Activated naive CD4-positive, alpha-beta T cell treated with anti-CD3 and anti-CD28 coated beads for 36 hours (primary cell): ENCODE measurements around the gene NLGN2. TPM values are rescaled to one million over a fixed set of nuclear protein-coding genes. Genes with fewer than 3 reads are reported as not detected.

Experiments
- CTCF ChIA-PET: fragments of 350-600 bp; sonication (Branson Sonifier 250); formaldehyde crosslinking; loops from one replicate; lab custom pipeline; 2021; ENCODE audit warnings: antibody characterized with exemption; lab: Charles Lee
- DNase-seq: peaks from one replicate; pipeline ENCODE4 v3.0.0-alpha.2; 2020
- H3K27ac Mint-ChIP-seq: one replicate; pipeline ENCODE4 v1.8.0; 2021; ENCODE audit warnings: mild to moderate bottlenecking, mixed read lengths
- H3K27me3 Mint-ChIP-seq: one replicate; pipeline ENCODE4 v1.8.0; 2021; ENCODE audit warnings: low read depth, mixed read lengths
- H3K36me3 Mint-ChIP-seq: one replicate; pipeline ENCODE4 v1.8.0; 2021; ENCODE audit warnings: low read depth, mixed read lengths
- H3K4me1 Mint-ChIP-seq: one replicate; pipeline ENCODE4 v1.8.0; 2021; ENCODE audit warnings: low read depth, mixed read lengths
- H3K4me3 Mint-ChIP-seq: one replicate; pipeline ENCODE4 v1.8.0; 2021; ENCODE audit warnings: mild to moderate bottlenecking, moderate library complexity, mixed read lengths
- H3K9me3 Mint-ChIP-seq: one replicate; pipeline ENCODE4 v1.8.0; 2021; ENCODE audit warnings: mixed read lengths
- intact Hi-C: fragments of 100-400 bp; cut with micrococcal nuclease; formaldehyde crosslinking; loops from one replicate; pipeline ENCODE4 v1.15.1; 2023
- total RNA-seq, 2 experiments: library from RNA; stranded (reverse); gene quantifications; one replicate each; pipeline ENCODE4 v1.2.3, GENCODE V29; 2021

Gene NLGN2
- total RNA-seq, 2 experiments from 2014 or later = 7.7 to 8.9 TPM

DNA sequence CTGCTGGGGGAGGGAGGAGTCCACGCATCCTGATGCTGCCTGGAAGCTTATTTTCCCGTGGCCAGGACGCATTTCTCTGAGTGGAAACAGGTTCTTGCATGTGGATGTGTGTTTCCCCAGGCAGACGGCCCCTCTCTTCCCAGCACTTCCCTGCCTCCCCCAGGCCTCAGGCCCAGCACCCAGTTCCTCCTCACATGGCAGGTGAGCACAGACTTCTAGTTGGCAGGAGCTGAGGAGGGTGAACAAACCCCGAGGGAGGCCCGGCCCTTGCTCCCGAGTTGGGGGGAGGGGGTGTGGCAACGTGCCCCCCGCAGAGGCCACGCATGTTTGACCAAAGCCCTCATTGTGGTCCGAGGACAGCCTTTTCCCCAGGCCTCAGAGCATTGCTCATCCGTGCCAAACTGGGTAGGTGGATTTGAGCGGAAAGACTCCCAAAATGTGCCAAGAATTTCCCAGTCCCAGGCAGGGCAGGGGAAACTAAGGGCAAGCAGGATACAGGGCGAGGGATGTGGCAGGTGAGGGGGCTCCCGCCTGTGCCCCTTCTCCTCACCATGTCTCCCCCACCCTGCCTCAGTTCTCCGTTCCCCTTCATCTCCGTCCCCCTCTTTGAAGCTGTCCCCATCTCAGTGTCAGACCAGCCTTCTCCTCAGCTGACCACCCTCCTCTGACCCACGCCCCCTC, 11.0 kb downstream of the NLGN2 start:
- CTCF ChIA-PET = interaction anchor here (1.1 kb wide), 1 partner anchor 18 kb away, joined by 3 read pairs; no protein-coding TSS in a partner anchor
- H3K4me1 Mint-ChIP-seq = no peaks in the 10 kb centered on the region
- intact Hi-C loops = no loop called here
- H3K27me3 Mint-ChIP-seq = no peaks in the 10 kb centered on the region
- H3K9me3 Mint-ChIP-seq = no peaks in the 10 kb centered on the region
- no peak overlapping the region for H3K4me3 Mint-ChIP-seq
- H3K27ac Mint-ChIP-seq = no peak overlapping the region
- H3K36me3 Mint-ChIP-seq = no peaks in the 10 kb centered on the region
- no peak for DNase-seq

DNA sequence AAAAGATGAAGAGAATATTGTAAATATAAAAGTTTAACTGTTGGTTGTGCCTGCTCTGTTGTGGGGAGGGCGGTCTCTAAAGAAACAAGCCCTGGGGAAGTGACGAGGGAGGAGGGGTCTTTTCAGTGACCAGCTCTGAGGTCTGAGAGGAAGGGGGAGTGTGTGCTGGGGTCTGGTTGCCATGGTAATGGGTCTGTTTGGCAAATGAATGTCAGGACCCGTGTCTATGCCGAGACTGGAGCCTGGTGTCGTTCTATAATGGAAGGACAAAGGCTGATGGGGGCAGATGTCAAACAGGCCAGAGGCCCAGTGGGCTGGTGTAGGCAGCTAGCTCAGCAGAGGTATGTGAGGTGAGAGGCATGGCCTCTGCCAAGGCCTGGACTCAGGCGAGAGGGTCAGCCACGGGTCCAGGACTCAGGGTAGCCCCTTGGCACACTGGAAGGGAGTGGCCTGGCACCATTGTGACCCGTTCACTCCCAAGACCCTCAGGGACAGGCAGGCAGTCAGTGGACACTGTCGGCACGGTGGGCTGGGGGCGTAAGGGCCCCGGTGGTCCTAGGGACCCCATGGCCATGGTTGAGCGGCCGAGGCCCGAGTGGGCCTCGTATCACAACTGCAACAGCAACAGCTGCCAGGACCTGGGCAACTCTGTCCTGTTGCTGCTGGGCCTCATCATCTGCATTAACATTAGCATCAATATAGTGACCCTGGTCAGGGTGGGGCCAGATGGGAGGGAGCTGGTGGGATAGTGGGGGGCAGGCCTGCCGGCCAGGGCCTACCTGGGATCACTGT, 12.4 kb downstream of the NLGN2 start, which contains the start of gene SPEM1:
Gene SPEM1 (plus strand): TSS at position 506 of the 792 bp plus-strand sequence. CDS start 61 bp downstream, at position 567.
- no peaks in the 10 kb centered on the region for H3K36me3 Mint-ChIP-seq
- no peaks in the 10 kb centered on the region for H3K27me3 Mint-ChIP-seq
- DNase-seq = no peak
- CTCF ChIA-PET = interaction anchor here (1.1 kb wide), 1 partner anchor 16 kb away, joined by 3 read pairs; no protein-coding TSS in a partner anchor
- no peak within 1 kb of the TSS for H3K4me3 Mint-ChIP-seq
- H3K9me3 Mint-ChIP-seq = no peaks in the 10 kb centered on the region
- intact Hi-C loops = no loop called here
- no peaks in the 10 kb centered on the region for H3K4me1 Mint-ChIP-seq
- H3K27ac Mint-ChIP-seq = no peak within 1 kb of the TSS

DNA sequence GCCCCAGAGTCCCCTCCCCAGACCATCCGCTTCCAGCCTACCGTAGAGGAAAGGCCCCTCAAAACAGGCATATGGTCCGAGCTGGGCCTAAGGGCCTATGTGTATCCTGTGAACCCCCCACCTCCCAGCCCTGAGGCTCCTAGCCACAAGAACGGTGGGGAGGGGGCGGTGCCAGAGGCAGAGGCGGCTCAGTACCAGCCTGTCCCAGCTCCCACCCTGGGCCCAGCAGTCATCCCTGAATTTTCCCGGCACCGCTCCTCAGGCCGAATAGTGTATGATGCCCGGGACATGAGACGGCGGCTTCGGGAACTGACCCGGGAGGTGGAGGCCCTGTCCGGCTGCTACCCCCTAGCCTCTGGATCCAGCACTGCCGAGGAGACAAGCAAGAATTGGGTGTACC, 13.5 kb downstream of the NLGN2 start:
- intact Hi-C loops = no loop called here
- Mint-ChIP-seq H3K4me3 (no peak overlapping the region), H3K27me3 (no peaks in the 10 kb centered on the region), H3K36me3 (no peaks in the 10 kb centered on the region), H3K4me1 (no peaks in the 10 kb centered on the region), H3K9me3 (no peaks in the 10 kb centered on the region), H3K27ac (no peak overlapping the region)
- CTCF ChIA-PET = no interaction called here
- DNase-seq = no peak

DNA sequence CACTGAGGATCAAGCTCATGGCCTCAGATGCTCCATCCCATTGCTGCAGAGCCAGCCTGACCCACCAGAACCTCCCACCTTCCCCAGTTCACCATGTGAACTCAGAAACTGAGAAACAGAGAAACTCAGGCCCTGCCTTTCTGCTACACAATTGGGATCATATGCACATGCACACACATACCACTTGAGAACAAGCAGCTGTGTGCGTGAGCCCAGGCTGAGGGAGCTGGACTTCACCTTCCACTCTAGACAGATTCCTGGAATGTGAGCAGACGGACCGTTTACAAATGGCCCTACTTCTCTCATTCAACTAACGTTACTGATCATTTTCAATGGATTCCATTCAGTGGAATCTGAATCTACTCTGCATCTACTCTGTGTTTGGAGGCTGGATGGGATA, 16.0 kb downstream of the NLGN2 start:
- CTCF ChIA-PET = interaction anchor here (0.5 to 1.3 kb wide), 2 partner anchors 11 to 68 kb away, joined by 3 read pairs; no protein-coding TSS in a partner anchor
- intact Hi-C loops = no loop called here
- no peak for DNase-seq
- no peaks in the 10 kb centered on the region for H3K27me3 Mint-ChIP-seq
- H3K27ac Mint-ChIP-seq = no peak overlapping the region
- H3K4me1 Mint-ChIP-seq = no peaks in the 10 kb centered on the region
- no peaks in the 10 kb centered on the region for H3K9me3 Mint-ChIP-seq
- no peaks in the 10 kb centered on the region for H3K36me3 Mint-ChIP-seq
- no peak overlapping the region for H3K4me3 Mint-ChIP-seq

DNA sequence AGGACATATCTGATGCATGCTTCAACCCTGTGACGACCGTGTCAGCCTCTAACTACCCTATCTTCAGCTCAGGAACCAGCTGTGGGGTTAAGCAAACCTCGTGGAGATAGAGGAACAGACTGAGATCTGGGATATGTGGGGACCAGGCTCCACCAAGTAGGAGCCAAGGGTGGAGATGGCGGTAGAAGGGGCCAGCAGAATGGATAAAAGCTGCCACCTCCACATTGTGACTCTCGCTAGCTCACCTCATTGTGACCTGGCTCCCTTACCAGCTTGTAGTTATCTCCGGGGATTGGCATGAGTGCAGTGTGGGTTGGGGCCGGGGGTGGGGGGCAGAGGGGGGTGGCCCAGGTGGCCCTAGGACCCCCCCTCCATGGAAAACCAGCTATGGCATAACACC, 17.7 kb downstream of the NLGN2 start, which contains the start of gene SPEM2:
Gene SPEM2 (plus strand): TSS at position 301 of the 400 bp plus-strand sequence. CDS start 73 bp downstream, at position 374.
- CTCF ChIA-PET = interaction anchor here (0.8 kb wide), 2 partner anchors 10 to 12 kb away, joined by 4 to 5 read pairs; partner anchors contain the start of gene TMEM102
- no peak within 1 kb of the TSS for H3K27ac Mint-ChIP-seq
- no peak within 1 kb of the TSS for H3K4me3 Mint-ChIP-seq

DNA sequence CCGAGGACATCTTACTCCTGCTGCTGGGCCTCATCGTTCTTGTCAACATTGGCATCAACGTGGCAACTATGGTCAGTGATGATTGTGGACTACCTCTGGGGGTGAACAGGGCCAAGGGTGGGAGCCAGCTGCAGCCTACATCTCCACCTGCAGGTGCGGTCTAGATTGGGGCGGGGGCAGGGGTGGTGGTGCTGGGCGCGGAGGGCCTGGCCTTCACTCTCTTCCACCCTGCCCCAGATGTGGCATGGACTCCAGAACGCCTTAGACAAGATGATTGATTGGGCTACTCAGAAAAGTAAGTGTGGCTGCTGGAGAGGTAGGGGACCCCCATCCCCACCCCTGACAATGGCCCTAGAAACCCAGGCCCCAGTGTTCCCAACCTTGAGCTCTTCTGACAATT, 18.1 kb downstream of the NLGN2 start:
- CTCF ChIA-PET = interaction anchor here (0.8 kb wide), 1 partner anchor 9 kb away, joined by 5 read pairs; the partner anchor contains the start of gene TMEM102
- H3K27ac Mint-ChIP-seq = no peak overlapping the region

More for the DNA sequence above, 17.7 kb downstream of the NLGN2 start, which contains the start of gene SPEM2:
- no peaks in the 10 kb centered on the region for H3K4me1 Mint-ChIP-seq
- no peaks in the 10 kb centered on the region for H3K9me3 Mint-ChIP-seq
- intact Hi-C loops = no loop called here
- H3K36me3 Mint-ChIP-seq = no peaks in the 10 kb centered on the region
- no peak for DNase-seq
- no peaks in the 10 kb centered on the region for H3K27me3 Mint-ChIP-seq

DNA sequence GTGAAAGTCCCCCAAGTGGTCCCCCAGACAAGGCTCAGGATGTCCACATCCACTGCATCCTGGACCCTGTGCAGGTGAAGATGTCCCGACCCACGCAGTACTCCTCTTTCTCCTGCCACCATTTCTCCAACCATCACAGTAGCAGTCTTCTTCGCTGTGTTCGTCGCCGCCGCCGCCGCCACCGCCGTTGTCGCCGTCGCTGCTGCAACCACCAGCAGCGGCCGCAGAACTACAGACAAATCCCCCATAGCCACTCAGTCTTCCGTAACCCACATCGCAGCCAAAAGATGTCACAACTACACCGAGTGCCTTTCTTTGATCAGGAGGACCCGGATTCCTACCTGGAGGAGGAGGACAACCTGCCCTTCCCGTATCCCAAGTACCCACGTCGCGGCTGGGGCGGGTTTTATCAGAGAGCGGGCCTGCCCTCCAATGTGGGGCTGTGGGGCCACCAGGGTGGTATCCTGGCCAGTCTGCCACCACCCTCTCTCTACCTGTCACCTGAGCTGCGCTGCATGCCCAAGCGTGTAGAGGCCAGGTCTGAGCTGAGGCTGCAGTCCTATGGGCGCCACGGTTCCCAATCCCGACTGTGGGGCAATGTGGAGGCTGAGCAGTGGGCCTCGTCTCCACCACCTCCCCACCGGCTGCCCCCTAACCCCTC, 18.7 kb downstream of the NLGN2 start:
- DNase-seq = no peak
- Mint-ChIP-seq H3K27me3 (no peaks in the 10 kb centered on the region), H3K4me1 (no peaks in the 10 kb centered on the region), H3K4me3 (no peak overlapping the region), H3K36me3 (no peaks in the 10 kb centered on the region), H3K9me3 (no peaks in the 10 kb centered on the region), H3K27ac (no peak overlapping the region)
- intact Hi-C loops = no loop called here
- CTCF ChIA-PET = interaction anchor here (0.6 to 0.8 kb wide), 2 partner anchors 9 to 169 kb away, joined by 3 to 5 read pairs; partner anchors contain the start of gene TMEM102

More for the DNA sequence above, 18.1 kb downstream of the NLGN2 start:
- H3K4me3 Mint-ChIP-seq = no peak overlapping the region
- no peaks in the 10 kb centered on the region for H3K9me3 Mint-ChIP-seq
- no peaks in the 10 kb centered on the region for H3K27me3 Mint-ChIP-seq
- DNase-seq = no peak
- intact Hi-C loops = no loop called here
- no peaks in the 10 kb centered on the region for H3K4me1 Mint-ChIP-seq
- H3K36me3 Mint-ChIP-seq = no peaks in the 10 kb centered on the region

DNA sequence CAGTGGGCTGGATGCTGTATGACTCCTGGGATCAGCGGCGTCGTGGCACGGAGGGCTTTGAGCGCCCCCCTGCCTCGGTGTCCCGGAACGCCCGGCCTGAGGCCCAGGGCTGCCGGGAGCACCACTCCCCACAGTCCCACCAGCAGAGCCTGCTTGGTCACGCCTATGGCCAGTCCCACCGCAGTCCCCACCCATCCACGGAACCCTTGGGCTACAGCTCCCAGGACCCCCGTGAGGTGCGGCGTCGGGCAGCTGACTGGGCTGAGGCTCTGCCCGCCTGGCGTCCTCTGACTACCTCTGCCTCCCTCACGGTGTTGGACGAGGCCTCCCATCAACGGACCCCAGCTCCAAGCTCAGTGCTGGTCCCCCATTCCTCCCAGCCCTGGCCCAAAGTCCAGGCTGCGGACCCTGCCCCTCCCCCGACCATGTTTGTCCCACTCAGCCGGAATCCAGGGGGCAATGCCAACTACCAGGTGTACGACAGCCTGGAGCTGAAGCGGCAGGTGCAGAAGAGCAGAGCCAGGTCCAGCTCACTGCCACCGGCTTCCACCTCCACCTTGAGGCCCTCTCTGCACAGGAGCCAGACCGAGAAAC, 19.3 kb downstream of the NLGN2 start:
- CTCF ChIA-PET = interaction anchor here (0.6 to 0.7 kb wide), 2 partner anchors 37 to 168 kb away, joined by 3 read pairs; no protein-coding TSS in a partner anchor
- intact Hi-C loops = no loop called here

DNA sequence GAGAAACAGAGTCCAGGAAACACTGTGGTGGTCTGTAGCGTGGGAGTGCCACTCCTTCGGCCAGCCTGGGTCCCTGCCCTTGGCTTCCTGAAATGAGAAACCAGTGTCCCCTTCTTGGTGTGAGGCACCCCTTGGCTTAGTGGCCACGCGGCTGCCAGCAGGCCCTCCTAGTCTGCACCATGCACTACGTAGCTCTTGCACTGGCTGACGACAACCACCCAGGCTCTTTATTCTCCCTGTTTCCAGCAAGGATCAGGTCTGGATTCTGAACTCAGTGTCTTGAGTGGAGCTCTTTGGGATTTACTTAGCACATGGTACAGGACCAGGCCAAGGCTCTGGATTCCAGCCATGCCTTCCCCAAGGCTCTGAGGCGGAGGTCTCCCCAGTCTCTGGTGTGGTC, 19.9 kb downstream of the NLGN2 start:
- Mint-ChIP-seq H3K27ac (no peak overlapping the region), H3K9me3 (no peaks in the 10 kb centered on the region), H3K27me3 (no peaks in the 10 kb centered on the region), H3K4me1 (no peaks in the 10 kb centered on the region), H3K36me3 (no peaks in the 10 kb centered on the region), H3K4me3 (no peak overlapping the region)
- DNase-seq = no peak
- CTCF ChIA-PET = interaction anchor here (0.7 kb wide), 1 partner anchor 37 kb away, joined by 3 read pairs; no protein-coding TSS in a partner anchor
- intact Hi-C loops = no loop called here

More for the DNA sequence above, 19.3 kb downstream of the NLGN2 start:
- no peak for DNase-seq
- Mint-ChIP-seq H3K36me3 (no peaks in the 10 kb centered on the region), H3K9me3 (no peaks in the 10 kb centered on the region), H3K27me3 (no peaks in the 10 kb centered on the region), H3K4me3 (no peak overlapping the region), H3K27ac (no peak overlapping the region), H3K4me1 (no peaks in the 10 kb centered on the region)

DNA sequence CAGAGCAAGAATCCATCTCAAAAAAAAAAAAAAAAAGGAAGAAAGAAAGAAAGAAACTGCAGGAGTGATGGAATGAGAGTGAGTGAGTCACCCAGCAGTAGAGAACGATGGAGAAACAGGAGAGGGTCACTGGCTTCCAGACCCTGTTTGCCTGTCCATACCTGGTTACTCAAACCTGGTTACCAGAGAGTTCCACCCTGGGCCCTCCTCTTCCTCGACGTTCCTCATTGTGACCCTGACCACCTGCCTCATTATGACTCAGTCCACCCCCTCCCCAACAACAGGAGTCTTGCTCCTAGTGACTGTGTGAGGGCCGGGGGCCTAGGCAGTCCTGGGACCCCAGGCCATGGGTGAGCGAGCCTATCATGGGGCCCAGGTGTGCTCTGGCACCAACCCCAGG, 20.9 kb downstream of the NLGN2 start, which contains the start of gene SPEM3:
Gene SPEM3 (plus strand): TSS at position 301 of the 400 bp plus-strand sequence. CDS start 46 bp downstream, at position 347.
- no peak within 1 kb of the TSS for H3K27ac Mint-ChIP-seq
- H3K4me1 Mint-ChIP-seq = no peaks in the 10 kb centered on the region
- no peaks in the 10 kb centered on the region for H3K27me3 Mint-ChIP-seq
- CTCF ChIA-PET = no interaction called here
- no peak for DNase-seq
- no peaks in the 10 kb centered on the region for H3K9me3 Mint-ChIP-seq
- H3K4me3 Mint-ChIP-seq = no peak within 1 kb of the TSS
- H3K36me3 Mint-ChIP-seq = no peaks in the 10 kb centered on the region
- intact Hi-C loops = no loop called here

DNA sequence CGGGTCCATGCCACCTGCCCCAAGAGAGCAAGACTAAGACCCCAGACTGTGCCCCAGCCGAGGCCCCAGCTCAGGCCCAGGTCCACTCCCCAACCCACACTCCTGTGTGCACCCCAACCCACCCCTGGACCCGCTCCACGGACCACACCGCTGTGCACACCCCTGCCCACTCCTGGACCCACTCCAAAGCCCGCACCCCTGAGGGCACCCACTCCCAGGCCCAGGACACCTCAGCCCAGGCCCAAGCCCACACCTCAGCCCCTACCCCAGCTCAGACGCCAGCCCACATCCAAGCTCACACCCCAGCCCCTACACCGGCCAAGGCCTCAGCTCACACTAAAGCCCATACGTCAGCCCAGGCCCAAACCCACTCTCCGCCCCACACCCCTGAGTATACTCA, 22.1 kb downstream of the NLGN2 start:
- intact Hi-C loops = no loop called here
- CTCF ChIA-PET = no interaction called here
- Mint-ChIP-seq H3K4me3 (no peak overlapping the region), H3K27ac (no peak overlapping the region), H3K4me1 (no peaks in the 10 kb centered on the region), H3K9me3 (no peaks in the 10 kb centered on the region), H3K36me3 (no peaks in the 10 kb centered on the region), H3K27me3 (no peaks in the 10 kb centered on the region)
- no peak for DNase-seq
